Measurements from ENCODE around the gene PHF19.

DNA sequence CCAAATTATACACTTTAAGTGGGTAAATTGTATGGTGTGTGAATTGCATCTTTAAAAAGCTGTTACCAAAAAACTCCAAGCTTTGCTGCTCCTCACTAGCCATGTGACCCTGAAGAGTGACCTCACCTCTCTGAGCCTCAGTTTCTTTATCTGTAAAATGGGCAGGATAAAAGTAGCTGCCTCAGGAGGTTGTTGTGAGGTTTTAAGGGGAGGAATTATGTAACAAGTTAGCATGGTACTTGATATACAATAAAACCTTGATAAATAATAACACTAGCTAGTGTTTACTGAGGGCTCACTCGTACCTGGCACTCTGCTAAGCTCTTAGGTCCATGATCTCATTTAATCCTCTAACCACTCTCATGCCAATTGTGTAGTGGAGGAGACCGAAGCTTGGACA lies 19.0 kb upstream of the PHF19 start:
- TF ChIP-seq, protein P1, sequence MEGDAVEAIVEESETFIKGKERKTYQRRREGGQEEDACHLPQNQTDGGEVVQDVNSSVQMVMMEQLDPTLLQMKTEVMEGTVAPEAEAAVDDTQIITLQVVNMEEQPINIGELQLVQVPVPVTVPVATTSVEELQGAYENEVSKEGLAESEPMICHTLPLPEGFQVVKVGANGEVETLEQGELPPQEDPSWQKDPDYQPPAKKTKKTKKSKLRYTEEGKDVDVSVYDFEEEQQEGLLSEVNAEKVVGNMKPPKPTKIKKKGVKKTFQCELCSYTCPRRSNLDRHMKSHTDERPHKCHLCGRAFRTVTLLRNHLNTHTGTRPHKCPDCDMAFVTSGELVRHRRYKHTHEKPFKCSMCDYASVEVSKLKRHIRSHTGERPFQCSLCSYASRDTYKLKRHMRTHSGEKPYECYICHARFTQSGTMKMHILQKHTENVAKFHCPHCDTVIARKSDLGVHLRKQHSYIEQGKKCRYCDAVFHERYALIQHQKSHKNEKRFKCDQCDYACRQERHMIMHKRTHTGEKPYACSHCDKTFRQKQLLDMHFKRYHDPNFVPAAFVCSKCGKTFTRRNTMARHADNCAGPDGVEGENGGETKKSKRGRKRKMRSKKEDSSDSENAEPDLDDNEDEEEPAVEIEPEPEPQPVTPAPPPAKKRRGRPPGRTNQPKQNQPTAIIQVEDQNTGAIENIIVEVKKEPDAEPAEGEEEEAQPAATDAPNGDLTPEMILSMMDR (IDR thresholded peaks at IDR 0.05; ENCODE audit: poor library complexity, severe bottlenecking) = no peak
- TF ChIP-seq EZH2 (IDR thresholded peaks at IDR 0.05; ENCODE audit: borderline replicate concordance, insufficient read depth, low read length, poor library complexity, severe bottlenecking) = no peak
- TF ChIP-seq, protein P2, sequence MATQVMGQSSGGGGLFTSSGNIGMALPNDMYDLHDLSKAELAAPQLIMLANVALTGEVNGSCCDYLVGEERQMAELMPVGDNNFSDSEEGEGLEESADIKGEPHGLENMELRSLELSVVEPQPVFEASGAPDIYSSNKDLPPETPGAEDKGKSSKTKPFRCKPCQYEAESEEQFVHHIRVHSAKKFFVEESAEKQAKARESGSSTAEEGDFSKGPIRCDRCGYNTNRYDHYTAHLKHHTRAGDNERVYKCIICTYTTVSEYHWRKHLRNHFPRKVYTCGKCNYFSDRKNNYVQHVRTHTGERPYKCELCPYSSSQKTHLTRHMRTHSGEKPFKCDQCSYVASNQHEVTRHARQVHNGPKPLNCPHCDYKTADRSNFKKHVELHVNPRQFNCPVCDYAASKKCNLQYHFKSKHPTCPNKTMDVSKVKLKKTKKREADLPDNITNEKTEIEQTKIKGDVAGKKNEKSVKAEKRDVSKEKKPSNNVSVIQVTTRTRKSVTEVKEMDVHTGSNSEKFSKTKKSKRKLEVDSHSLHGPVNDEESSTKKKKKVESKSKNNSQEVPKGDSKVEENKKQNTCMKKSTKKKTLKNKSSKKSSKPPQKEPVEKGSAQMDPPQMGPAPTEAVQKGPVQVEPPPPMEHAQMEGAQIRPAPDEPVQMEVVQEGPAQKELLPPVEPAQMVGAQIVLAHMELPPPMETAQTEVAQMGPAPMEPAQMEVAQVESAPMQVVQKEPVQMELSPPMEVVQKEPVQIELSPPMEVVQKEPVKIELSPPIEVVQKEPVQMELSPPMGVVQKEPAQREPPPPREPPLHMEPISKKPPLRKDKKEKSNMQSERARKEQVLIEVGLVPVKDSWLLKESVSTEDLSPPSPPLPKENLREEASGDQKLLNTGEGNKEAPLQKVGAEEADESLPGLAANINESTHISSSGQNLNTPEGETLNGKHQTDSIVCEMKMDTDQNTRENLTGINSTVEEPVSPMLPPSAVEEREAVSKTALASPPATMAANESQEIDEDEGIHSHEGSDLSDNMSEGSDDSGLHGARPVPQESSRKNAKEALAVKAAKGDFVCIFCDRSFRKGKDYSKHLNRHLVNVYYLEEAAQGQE (IDR thresholded peaks at IDR 0.05; ENCODE audit: borderline replicate concordance) = no peak

Measured in neural cell (in vitro differentiated cells).